Neuronal stem cell (in vitro differentiated cells): ENCODE data around the gene USP13.

Experiments
- DNase-seq: peaks from one replicate; pipeline ENCODE4 v3.0.0-alpha.2; 2013; ENCODE audit warnings: low spot score
- H2AFZ ChIP-seq: one replicate; pipeline ENCODE4 v1.6.1; 2013; ENCODE audit warnings: mild to moderate bottlenecking, low read length, inconsistent platforms
- H2AK5ac ChIP-seq: 2 replicates; pipeline ENCODE4 v1.6.1; 2013; ENCODE audit warnings: low read depth, mild to moderate bottlenecking, inconsistent platforms, low read length, moderate library complexity, mixed read lengths
- H2BK120ac ChIP-seq: 2 replicates; pipeline ENCODE4 v1.6.1; 2013; ENCODE audit warnings: low read depth, mild to moderate bottlenecking, inconsistent platforms, low read length, moderate library complexity, mixed read lengths
- H2BK12ac ChIP-seq: one replicate; pipeline ENCODE4 v1.6.1; 2013; ENCODE audit warnings: low read length, inconsistent platforms
- H2BK15ac ChIP-seq: 2 replicates; pipeline ENCODE4 v1.6.1; 2013; ENCODE audit warnings: mild to moderate bottlenecking, low read length, inconsistent platforms, mixed read lengths
- H2BK5ac ChIP-seq: one replicate; pipeline ENCODE4 v1.6.1; 2013; ENCODE audit warnings: inconsistent platforms, mild to moderate bottlenecking, low read length, moderate library complexity
- H3K14ac ChIP-seq: one replicate; pipeline ENCODE4 v1.6.1; 2013; ENCODE audit warnings: low read length, inconsistent platforms
- H3K18ac ChIP-seq: 2 replicates; pipeline ENCODE4 v1.6.1; 2013; ENCODE audit warnings: low read length, inconsistent platforms
- H3K23ac ChIP-seq: 2 replicates; pipeline ENCODE4 v1.6.1; 2013; ENCODE audit warnings: low read depth, mild to moderate bottlenecking, mixed read lengths, low read length, inconsistent platforms; ENCODE audit not compliant: poor library complexity
- H3K27ac ChIP-seq: replicated peaks from 3 replicates; pipeline ENCODE4 v1.5.1; 2013; ENCODE audit warnings: low read length, inconsistent platforms
- H3K27me3 ChIP-seq, 3 experiments: 2 replicates each; pipeline ENCODE4 v1.6.1; 2013; ENCODE audit warnings: low read length in 3 of 3, mild to moderate bottlenecking in 2 of 3, inconsistent platforms in 1 of 3, low read depth in 1 of 3, mixed read lengths in 1 of 3, moderate library complexity in 1 of 3; ENCODE audit not compliant: control insufficient read depth in 3 of 3, insufficient read depth in 3 of 3
- H3K36me3 ChIP-seq, 2 donors: replicated peaks in 1 of 2; 2 replicates each; pipeline ENCODE4 v1.6.1; 2013; ENCODE audit warnings: low read length in 2 of 2; ENCODE audit not compliant: control insufficient read depth in 2 of 2, insufficient read depth in 2 of 2
- H3K4ac ChIP-seq: 2 replicates; pipeline ENCODE4 v1.6.1; 2013; ENCODE audit warnings: inconsistent platforms, mild to moderate bottlenecking, low read length, moderate library complexity
- H3K4me1 ChIP-seq, 2 donors: 1 replicate in 1 of 2; 2 replicates in 1 of 2; pipeline ENCODE4 v1.6.1; 2013; ENCODE audit warnings: low read length in 2 of 2, low read depth in 1 of 2; ENCODE audit not compliant: control insufficient read depth in 2 of 2, insufficient read depth in 1 of 2
- H3K4me2 ChIP-seq: one replicate; pipeline ENCODE4 v1.6.1; 2013; ENCODE audit warnings: mild to moderate bottlenecking, low read length, inconsistent platforms; ENCODE audit not compliant: insufficient read depth, poor library complexity, severe bottlenecking
- H3K4me3 ChIP-seq, 2 donors: 2 replicates each; pipeline ENCODE4 v1.5.1; 2013; ENCODE audit warnings: low read length in 2 of 2, mild to moderate bottlenecking in 2 of 2, inconsistent platforms in 1 of 2, moderate library complexity in 1 of 2
- H3K79me1 ChIP-seq: one replicate; pipeline ENCODE4 v1.6.1; 2013; ENCODE audit warnings: low read depth, mild to moderate bottlenecking, inconsistent platforms, low read length, moderate library complexity
- H3K9ac ChIP-seq: one replicate; pipeline ENCODE4 v1.6.1; 2013; ENCODE audit warnings: mild to moderate bottlenecking, low read depth, low read length, inconsistent platforms; ENCODE audit not compliant: poor library complexity
- H3K9me3 ChIP-seq, 2 donors: replicated peaks in 1 of 2; 2 replicates each; pipeline versions ENCODE3 to v1.6.1; 2013; ENCODE audit warnings: low read length in 2 of 2, mild to moderate bottlenecking in 2 of 2, inconsistent platforms in 1 of 2, low read depth in 1 of 2, mixed read lengths in 1 of 2, moderate library complexity in 1 of 2; ENCODE audit not compliant: control insufficient read depth in 2 of 2, insufficient read depth in 1 of 2
- H4K8ac ChIP-seq: one replicate; pipeline ENCODE4 v1.6.1; 2013; ENCODE audit warnings: low read depth, mild to moderate bottlenecking, inconsistent platforms, low read length, moderate library complexity
- H4K91ac ChIP-seq: one replicate; pipeline ENCODE4 v1.6.1; 2013; ENCODE audit warnings: low read length, low read depth, mild to moderate bottlenecking, inconsistent platforms; ENCODE audit not compliant: poor library complexity
- WGBS, 2 donors: extraction: QIAGEN DNeasy Blood & Tissue Kit; methylation state at CpG; one replicate each; pipeline ENCODE4 v1.1.7; 2013; ENCODE audit warnings: missing lambda C conversion rate in 2 of 2, mixed read lengths in 1 of 2; ENCODE audit not compliant: insufficient read length in 2 of 2, insufficient replicate concordance in 1 of 2; ENCODE audit errors: extremely low coverage in 2 of 2; 5-methylcytosine and 5-hydroxymethylcytosine counted together

USP13 gene

DNA sequence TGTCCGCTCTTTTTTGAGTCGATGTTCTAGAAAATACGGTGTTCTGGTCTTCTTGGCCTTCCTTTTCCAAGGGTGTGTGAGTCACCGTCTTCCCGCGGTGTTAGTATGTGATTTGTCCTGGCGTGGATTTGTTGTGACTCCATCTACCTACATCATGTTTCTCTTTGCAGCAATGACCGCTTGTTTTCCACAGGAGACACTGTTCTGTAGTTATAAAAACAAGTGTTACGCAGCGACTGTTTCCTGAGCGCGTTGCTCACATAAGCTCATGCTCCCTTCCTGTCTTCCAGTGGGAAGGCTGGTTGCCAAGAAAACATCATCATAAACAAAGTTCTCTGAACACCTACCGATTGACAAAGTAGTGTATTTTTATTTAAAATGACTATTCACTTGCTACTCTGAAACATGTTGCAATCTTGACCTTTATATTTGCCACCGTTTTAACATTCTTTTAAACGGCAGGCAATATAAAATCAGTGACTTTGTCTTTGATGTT is 19.0 kb downstream of the USP13 start:
- Histone ChIP-seq H3K36me3 (peaks cover 0 to 4% of the 10 kb centered on the region in 2 donors), H3K23ac (no peak overlapping the region), H2BK5ac (no peak overlapping the region), H3K9me3 (peaks cover 0 to 6% of the 10 kb centered on the region in 2 donors), H3K4me3 (no peak overlapping the region), H3K27me3 (no peaks in the 10 kb centered on the region), H3K4ac (no peak overlapping the region), H4K91ac (no peak overlapping the region), H3K79me1 (peaks cover 9% of the 10 kb centered on the region), H3K9ac (no peak overlapping the region), H3K4me1 (no peaks in the 10 kb centered on the region), H2BK120ac (no peak overlapping the region), H3K18ac (no peak overlapping the region), H4K8ac (no peak overlapping the region), H3K27ac (peak overlapping the region; percentile 20), H3K4me2 (no peak overlapping the region), H2AFZ (no peak overlapping the region), H2BK12ac (no peak overlapping the region), H2BK15ac (no peak overlapping the region), H2AK5ac (no peak overlapping the region), H3K14ac (no peak overlapping the region)
- no CpG with 5 or more reads among the region's 15 CpGs for WGBS, 2 donors
- DNase-seq: no peak

DNA sequence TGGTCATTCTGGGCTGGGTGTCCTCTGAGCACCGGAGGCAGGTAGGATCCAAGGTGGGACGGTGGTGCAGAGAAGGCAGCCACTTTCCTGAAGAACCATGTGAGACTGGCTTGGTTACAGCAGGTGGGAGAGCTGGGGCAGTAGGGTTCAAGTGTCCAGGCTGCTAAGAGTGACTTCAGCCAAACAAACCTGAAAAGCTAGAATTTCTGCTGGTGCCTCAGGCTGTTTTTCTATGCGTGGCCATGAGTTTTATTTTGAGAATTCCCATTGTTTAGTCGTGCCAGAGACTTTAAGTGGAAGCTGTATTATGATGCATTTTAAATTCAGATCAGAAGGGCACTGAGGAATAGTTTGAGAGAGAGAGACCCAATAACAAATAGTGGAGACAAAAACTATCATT is 20.1 kb downstream of the USP13 start:
- Histone ChIP-seq H3K4me1 (no peaks in the 10 kb centered on the region), H3K79me1 (peaks cover 9% of the 10 kb centered on the region), H2AK5ac (no peak overlapping the region), H3K36me3 (peaks cover 0 to 4% of the 10 kb centered on the region in 2 donors), H4K8ac (no peak overlapping the region), H3K18ac (no peak overlapping the region), H3K4me2 (no peak overlapping the region), H3K23ac (no peak overlapping the region), H3K9me3 (peaks cover 0 to 6% of the 10 kb centered on the region in 2 donors), H3K4me3 (no peak overlapping the region), H4K91ac (no peak overlapping the region), H2BK15ac (no peak overlapping the region), H3K27ac (no peak overlapping the region), H2AFZ (no peak overlapping the region), H3K27me3 (no peaks in the 10 kb centered on the region), H2BK120ac (no peak overlapping the region), H2BK5ac (no peak overlapping the region), H3K9ac (no peak overlapping the region), H3K4ac (no peak overlapping the region), H2BK12ac (no peak overlapping the region), H3K14ac (no peak overlapping the region)
- no peak for DNase-seq
- WGBS, 2 donors: no CpG with 5 or more reads among the region's 4 CpGs

DNA sequence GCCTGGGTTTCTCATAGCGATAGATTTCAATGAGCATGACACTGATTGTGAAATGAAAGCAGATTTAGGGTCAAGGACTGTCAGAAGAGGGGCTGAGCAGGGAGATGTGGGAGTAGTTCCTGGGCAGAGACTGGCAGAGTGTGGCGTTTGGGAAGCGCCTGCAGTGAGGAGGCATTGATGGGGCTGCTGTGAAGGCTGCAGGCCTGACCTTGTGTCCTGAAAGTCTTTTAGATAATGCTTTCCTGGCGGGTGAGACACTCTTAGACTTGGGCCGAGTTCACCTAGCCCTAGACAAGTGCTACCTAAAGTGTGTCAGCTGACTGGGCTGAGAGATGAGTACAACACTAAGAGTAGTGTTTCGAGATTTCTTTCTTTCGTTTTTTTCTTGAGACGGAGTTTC is 20.7 kb downstream of the USP13 start:
- Histone ChIP-seq H3K4me3 (no peak overlapping the region), H2BK120ac (no peak overlapping the region), H3K14ac (no peak overlapping the region), H3K23ac (peak overlapping the region; percentile 16), H2BK15ac (no peak overlapping the region), H3K36me3 (peaks cover 0 to 4% of the 10 kb centered on the region in 2 donors), H3K79me1 (peaks cover 9% of the 10 kb centered on the region), H3K4me1 (no peaks in the 10 kb centered on the region), H2AK5ac (no peak overlapping the region), H2BK5ac (no peak overlapping the region), H3K27me3 (no peaks in the 10 kb centered on the region), H2BK12ac (no peak overlapping the region), H3K9me3 (peaks cover 0 to 6% of the 10 kb centered on the region in 2 donors), H3K4me2 (no peak overlapping the region), H3K18ac (no peak overlapping the region), H2AFZ (no peak overlapping the region), H3K4ac (no peak overlapping the region), H3K27ac (no peak overlapping the region), H4K91ac (no peak overlapping the region), H4K8ac (no peak overlapping the region), H3K9ac (no peak overlapping the region)
- no CpG with 5 or more reads among the region's 8 CpGs for WGBS, 2 donors
- DNase-seq: no peak

DNA sequence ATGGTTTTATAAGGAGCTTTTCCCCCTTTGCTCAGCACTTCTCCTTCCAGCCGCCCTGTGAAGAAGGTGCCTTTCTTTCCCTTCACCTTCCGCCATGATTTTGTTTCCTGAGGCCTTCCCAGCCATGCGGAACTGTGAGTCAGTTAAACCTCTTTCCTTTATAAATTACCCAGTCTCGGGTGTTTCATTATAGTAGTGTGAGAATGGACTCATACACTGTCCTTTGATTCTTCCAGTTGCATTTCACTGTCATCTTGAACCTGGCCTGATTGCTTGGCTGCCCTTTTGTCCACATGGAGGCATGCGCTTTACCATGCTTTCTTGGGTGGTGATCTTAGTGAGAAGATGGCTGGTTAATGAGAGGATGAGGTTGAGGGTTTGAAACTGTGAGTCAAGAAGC is 23.2 kb downstream of the USP13 start:
- Histone ChIP-seq H3K79me1 (peaks cover 7% of the 10 kb centered on the region), H3K27ac (no peak overlapping the region), H3K9me3 (peaks cover 0 to 6% of the 10 kb centered on the region in 2 donors), H2BK12ac (no peak overlapping the region), H2AFZ (no peak overlapping the region), H3K27me3 (no peaks in the 10 kb centered on the region), H3K4me2 (no peak overlapping the region), H2BK120ac (no peak overlapping the region), H2BK15ac (no peak overlapping the region), H3K9ac (no peak overlapping the region), H4K91ac (no peak overlapping the region), H3K4me1 (no peaks in the 10 kb centered on the region), H2AK5ac (no peak overlapping the region), H4K8ac (no peak overlapping the region), H3K4me3 (no peak overlapping the region), H3K18ac (no peak overlapping the region), H2BK5ac (no peak overlapping the region), H3K14ac (no peak overlapping the region), H3K36me3 (peaks cover 0 to 4% of the 10 kb centered on the region in 2 donors), H3K4ac (no peak overlapping the region), H3K23ac (no peak overlapping the region)
- no peak for DNase-seq
- no CpG with 5 or more reads among the region's 5 CpGs for WGBS, 2 donors
